Lung (tissue), 12 donors: Measurements from ENCODE around the gene CAPNS1. TPM values are rescaled to one million over a fixed set of nuclear protein-coding genes. Genes with fewer than 3 reads are reported as not detected.
"Not testable (repeated sequence)": the region's sequence is repeated elsewhere in the genome, so short reads cannot be mapped to it uniquely, and the experiment has no call there.

Source experiments
- ATAC-seq: fragments of 200-7000 bp; cut with Tn5 transposase; one replicate; pipeline ENCODE4 v1.9.1; 2020; ENCODE audit warnings: moderate number of reproducible peaks; ENCODE audit not compliant: insufficient read depth, low FRiP score
- DNase-seq, 3 donors: peaks; one replicate each; pipeline ENCODE4 v3.0.0-alpha.2; 2013 to 2017
- H3K27ac ChIP-seq, 2 donors: one replicate each; pipeline ENCODE4 v1.5.1; 2013; ENCODE audit warnings: mild to moderate bottlenecking in 2 of 2, moderate library complexity in 2 of 2, control low read depth in 1 of 2, inconsistent platforms in 1 of 2, low read depth in 1 of 2, low read length in 1 of 2
- H3K27me3 ChIP-seq, 3 donors: one replicate each; pipeline ENCODE4 v1.5.1; 2013; ENCODE audit warnings: low read length in 2 of 3; ENCODE audit not compliant: control insufficient read depth in 3 of 3, insufficient read depth in 3 of 3
- H3K36me3 ChIP-seq, 4 donors: one replicate each; pipeline ENCODE4 v1.5.1; 2013; ENCODE audit warnings: low read length in 4 of 4, mild to moderate bottlenecking in 1 of 4, moderate library complexity in 1 of 4; ENCODE audit not compliant: control insufficient read depth in 4 of 4, insufficient read depth in 4 of 4
- H3K4me1 ChIP-seq, 5 donors: one replicate each; pipeline ENCODE4 v1.5.1; 2013; ENCODE audit warnings: low read length in 5 of 5, mild to moderate bottlenecking in 2 of 5, moderate library complexity in 1 of 5; ENCODE audit not compliant: control insufficient read depth in 5 of 5, insufficient read depth in 5 of 5
- H3K4me3 ChIP-seq: one replicate; pipeline ENCODE4 v1.5.1; 2013; ENCODE audit warnings: mild to moderate bottlenecking, control low read depth, moderate library complexity
- H3K9ac ChIP-seq, 2 donors: one replicate each; pipeline ENCODE4 v1.5.1; 2013; ENCODE audit warnings: low read length in 2 of 2, control low read depth in 1 of 2; ENCODE audit not compliant: insufficient read depth in 1 of 2
- H3K9me3 ChIP-seq, 4 donors: one replicate each; pipeline ENCODE4 v1.5.1; 2013; ENCODE audit warnings: low read length in 3 of 4, mild to moderate bottlenecking in 1 of 4, moderate library complexity in 1 of 4; ENCODE audit not compliant: control insufficient read depth in 4 of 4, insufficient read depth in 3 of 4
- CTCF ChIP-seq: IDR thresholded peaks from 2 replicates; pipeline ENCODE4 v1.5.1; 2012; ENCODE audit warnings: mild to moderate bottlenecking; ENCODE audit errors: control extremely low read depth, extremely low read depth
- WGBS, 2 donors: extraction: QIAGEN DNeasy Blood & Tissue Kit; methylation state at CpG; one replicate each; pipeline ENCODE4 v1.1.7; 2013; 5-methylcytosine and 5-hydroxymethylcytosine counted together
- polyA plus RNA-seq, 2 donors: library from polyadenylated mRNA; stranded (reverse); fragments of 200-250 nt; gene quantifications; one replicate each; pipeline ENCODE4 v1.2.1, GENCODE V29; 2013
- total RNA-seq, 2 donors: library from RNA; depleted of rRNA in 1 of 2; stranded (reverse); fragments of >200 nt in 1 of 2; gene quantifications; one replicate each; pipeline ENCODE4 v1.2.1, GENCODE V29; 2014 to 2021
- donor health status: control.
- donor health status: control.
- donor health status: Bipolar disorder and iron deficiency.
- donor health status: healthy.
- donor health status: DM: yes; HTN: yes; CAD: no.

Gene CAPNS1
- total and polyA plus RNA-seq, 4 donors = 201 to 743 (median 671) TPM

- H3K9ac ChIP-seq = no peak overlapping the region
- TF ChIP-seq CTCF = no peak
- peaks cover 6 to 51% (median 17%) of the 10 kb centered on the region in 4 donors for H3K36me3 ChIP-seq
- H3K27ac ChIP-seq = no peak overlapping the region
- no peak overlapping the region for H3K4me3 ChIP-seq
- no peaks in the 10 kb centered on the region for H3K27me3 ChIP-seq
- no peaks in the 10 kb centered on the region for H3K9me3 ChIP-seq
- WGBS, 2 donors = 84 to 87% methylated on average over 49 of the region's 49 CpGs
- DNase-seq (no peak), ATAC-seq (no peak)
- peaks cover 0 to 2% (median 0%) of the 10 kb centered on the region in 5 donors for H3K4me1 ChIP-seq
These were observed 18.3 kb upstream of the CAPNS1 start for GRCh38 chr19:36121486-36122124.

- Histone ChIP-seq H3K27me3 (no peaks in the 10 kb centered on the region), H3K4me1 (peaks cover 0 to 5% (median 0%) of the 10 kb centered on the region in 5 donors), H3K27ac (no peak overlapping the region), H3K4me3 (no peak overlapping the region), H3K9ac (no peak overlapping the region), H3K36me3 (peaks cover 6 to 33% (median 8%) of the 10 kb centered on the region in 4 donors), H3K9me3 (no peaks in the 10 kb centered on the region)
- TF ChIP-seq CTCF = no peak
- ATAC-seq = no peak
- DNase-seq = no peak
- 77 to 85% methylated on average over 9 of the region's 9 CpGs for WGBS, 2 donors
These were observed 14.3 kb upstream of the CAPNS1 start for GRCh38 chr19:36125557-36125956.

GRCh38 chr19:36128392-36128736 is 11.5 kb upstream of the CAPNS1 start:
- Histone ChIP-seq H3K4me1 (peaks cover 0 to 5% (median 0%) of the 10 kb centered on the region in 5 donors), H3K27ac (peak overlapping the region; percentile 95 to 96), H3K4me3 (peak overlapping the region; percentile 5), H3K36me3 (peaks cover 4 to 13% (median 6%) of the 10 kb centered on the region in 4 donors), H3K9ac (peak overlapping the region in 1 of 2 donors; percentile 83), H3K27me3 (no peaks in the 10 kb centered on the region), H3K9me3 (no peaks in the 10 kb centered on the region)
- no peak for TF ChIP-seq CTCF
- WGBS, 2 donors = 10 to 17% methylated on average over 10 of the region's 10 CpGs
- DNase-seq (no peak), ATAC-seq (no peak)

GRCh38 chr19:36131221-36131620 is 8.6 kb upstream of the CAPNS1 start:
- H3K4me3 ChIP-seq, ATAC-seq, H3K27me3 ChIP-seq, H3K9ac ChIP-seq, H3K36me3 ChIP-seq, DNase-seq, H3K9me3 ChIP-seq, H3K4me1 ChIP-seq: not testable (repeated sequence)
- peak overlapping the region in 1 of 2 donors; percentile 51 for H3K27ac ChIP-seq
- WGBS, 2 donors = 24 to 31% methylated on average over 6 of the region's 6 CpGs

- ATAC-seq, H3K4me1 ChIP-seq, H3K4me3 ChIP-seq, H3K36me3 ChIP-seq, H3K27ac ChIP-seq, H3K9me3 ChIP-seq, H3K27me3 ChIP-seq, H3K9ac ChIP-seq, DNase-seq: not testable (repeated sequence)
- 95 to 96% methylated on average over 4 of the region's 4 CpGs for WGBS, 2 donors
These were observed 5.0 kb upstream of the CAPNS1 start for GRCh38 chr19:36134867-36135266.
